Nasal cavity respiratory epithelium epithelial cell of viscerocranial mucosa (primary cell): Measurements from ENCODE around the gene DDX39A. TPM values are rescaled to one million over a fixed set of nuclear protein-coding genes. Genes with fewer than 3 reads are reported as not detected.

Source experiments
- total RNA-seq: library from RNA; depleted of rRNA; stranded (reverse); fragments of >200 nt; gene quantifications from 2 replicates; pipeline ENCODE4 v1.2.3, GENCODE V29; 2014

DDX39A gene
- 41.3 and 45.1 TPM in 2 replicates for total RNA-seq

DNA sequence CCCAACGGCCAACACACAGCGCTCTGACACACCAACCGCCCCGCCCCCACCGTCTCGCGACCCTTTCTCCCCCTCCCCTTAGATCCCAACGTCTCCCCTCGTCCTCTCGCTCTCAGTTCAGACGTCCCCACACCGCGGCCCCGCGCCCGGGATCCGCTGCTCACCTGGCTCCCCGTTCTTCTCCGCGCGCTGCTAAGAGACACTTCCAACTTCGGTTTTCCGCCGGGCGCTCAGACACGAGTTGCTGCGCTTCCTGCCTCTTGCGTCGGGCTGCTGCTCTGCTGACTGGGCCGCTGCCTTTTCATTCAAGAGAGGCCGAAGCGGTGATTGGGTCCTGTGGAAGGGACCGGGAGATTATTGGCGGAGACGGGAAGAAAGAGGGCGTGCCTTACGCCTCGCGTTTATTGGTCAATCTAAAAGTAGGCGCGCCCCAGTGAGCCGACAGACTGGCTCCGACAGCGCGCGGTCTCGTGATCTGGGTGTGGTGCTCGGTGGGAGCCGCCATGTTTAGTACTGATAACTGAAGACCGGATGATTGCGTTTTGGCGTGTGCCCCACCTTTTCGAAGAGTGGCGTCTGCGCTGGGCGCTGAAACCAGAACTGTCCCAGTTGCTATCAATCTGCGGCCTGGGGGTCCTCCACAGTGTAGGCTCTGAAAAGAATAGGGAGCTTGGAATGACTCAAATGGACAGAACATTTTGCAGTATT, at the start of gene DDX39A:
TSS of gene DDX39A (minus strand) at position 236 of the 708 bp plus-strand sequence. CDS start 6,121 bp downstream, outside the sequence.

DNA sequence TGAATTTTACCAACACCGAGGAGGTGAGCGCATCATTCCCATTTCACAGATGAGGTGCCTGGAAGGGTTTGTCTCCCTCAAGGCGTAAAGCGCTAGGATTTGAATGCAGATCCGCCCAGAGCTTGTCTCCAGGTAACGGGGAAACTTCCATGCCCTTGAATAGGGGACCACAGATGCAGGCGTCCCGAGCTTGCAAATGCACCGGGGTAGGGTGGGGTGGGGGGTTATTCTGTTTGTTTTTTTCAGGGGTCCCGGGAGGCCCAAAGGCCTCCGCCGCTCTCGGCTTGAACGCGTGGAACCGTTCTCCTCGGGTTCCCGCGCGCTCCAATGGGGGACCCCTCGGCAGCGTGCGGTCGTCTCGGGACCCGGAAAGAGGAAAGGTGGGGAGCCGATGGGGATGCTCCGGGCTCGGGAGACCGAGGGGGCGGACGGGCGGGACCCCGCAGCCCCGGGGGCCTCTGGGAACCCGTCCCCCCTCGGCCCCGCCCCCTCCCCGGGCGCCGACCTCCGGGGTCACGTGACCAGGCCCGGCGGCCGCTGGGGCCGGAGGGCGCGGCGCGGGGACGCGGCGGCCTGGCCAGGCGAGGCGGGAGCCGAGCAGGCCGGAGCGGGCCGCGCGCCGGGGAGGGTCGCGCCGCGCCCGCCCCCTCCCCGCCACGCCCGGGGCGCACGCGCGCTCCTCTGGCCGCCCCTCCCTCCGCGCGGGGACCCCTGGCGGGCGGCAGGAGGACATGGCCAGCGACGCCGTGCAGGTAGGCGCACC, 13.8 kb upstream of the DDX39A start, which contains the start of gene PKN1:
TSS of gene PKN1 (plus strand) at position 516 of the 763 bp plus-strand sequence. CDS start at position 732, 216 bp downstream.

Other genes starting within 250 kb of the DDX39A start
- gene ADGRL1, start 213.2 kb downstream of the DDX39A start, total RNA-seq = 3.8 and 13.0 TPM in 2 replicates
- gene ADGRE5, start 37.9 kb downstream of the DDX39A start, total RNA-seq = 2.1 and 18.9 TPM in 2 replicates
- gene PKN1, start 14.0 kb upstream of the DDX39A start, total RNA-seq = 23.6 and 49.4 TPM in 2 replicates
- gene PTGER1, start 56.0 kb upstream of the DDX39A start, total RNA-seq = 0.43 and 1.0 TPM in 2 replicates
- 199 and 219 TPM in 2 replicates for gene GIPC1, start 76.8 kb upstream of the DDX39A start, total RNA-seq
- gene DNAJB1, start 99.1 kb upstream of the DDX39A start, total RNA-seq = 88.9 and 129 TPM in 2 replicates
- gene TECR, start 110.3 kb upstream of the DDX39A start, total RNA-seq = 23.9 and 48.9 TPM in 2 replicates
- gene NDUFB7, start 152.7 kb upstream of the DDX39A start, total RNA-seq = 99.7 and 197 TPM in 2 replicates
- gene CLEC17A, start 163.7 kb upstream of the DDX39A start, total RNA-seq = not detected in 2 replicates